GM21576 (cell line): ENCODE measurements around the gene ATG13.

Experiments used
- ATAC-seq: cut with Tn5 transposase; IDR thresholded peaks from one replicate; pipeline ENCODE4 v1.9.1; 2021; ENCODE audit warnings: mild to moderate bottlenecking, moderate library complexity; ENCODE audit not compliant: unreplicated experiment

ATG13 gene

DNA sequence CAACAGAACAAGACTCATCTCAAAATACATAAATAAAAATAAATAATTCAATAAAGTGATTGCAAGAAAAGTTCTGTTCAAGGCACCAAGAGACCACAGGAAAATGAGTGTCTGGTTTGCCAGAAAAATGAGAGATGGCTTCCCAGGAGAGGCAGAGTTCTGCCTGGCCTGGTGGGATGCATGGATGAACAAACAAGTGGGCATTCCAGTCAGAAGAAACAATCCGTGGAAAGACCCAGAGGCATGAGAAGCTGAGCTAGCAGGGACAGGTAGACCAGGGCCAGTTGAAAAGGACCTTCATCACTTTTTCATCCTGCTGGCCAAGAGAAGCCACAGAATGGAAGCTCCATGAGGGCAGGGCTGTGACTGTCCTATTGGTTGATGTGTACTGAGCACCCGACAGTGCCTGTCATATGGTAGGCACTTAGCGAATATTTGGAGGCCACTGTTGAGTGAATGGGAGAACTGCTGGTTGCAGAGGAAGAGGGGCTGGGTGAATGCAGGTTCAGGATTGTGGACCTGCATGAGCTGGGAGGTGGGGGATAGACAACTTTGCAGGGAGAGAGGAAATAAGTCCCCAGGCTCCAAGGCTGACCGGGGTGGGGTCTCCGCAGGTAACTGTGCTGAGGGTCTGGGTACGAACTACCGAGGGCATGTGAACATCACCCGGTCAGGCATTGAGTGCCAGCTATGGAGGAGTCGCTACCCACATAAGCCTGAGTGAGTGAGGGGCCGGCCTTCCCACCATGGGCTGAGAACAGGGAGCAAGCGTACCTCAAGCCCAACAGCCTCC, 105.4 kb downstream of the ATG13 start:
- ATAC-seq = no peak

- ATAC-seq = no peak
Observed at GRCh38 chr11:46723359-46723680, 106.0 kb downstream of the ATG13 start.

DNA sequence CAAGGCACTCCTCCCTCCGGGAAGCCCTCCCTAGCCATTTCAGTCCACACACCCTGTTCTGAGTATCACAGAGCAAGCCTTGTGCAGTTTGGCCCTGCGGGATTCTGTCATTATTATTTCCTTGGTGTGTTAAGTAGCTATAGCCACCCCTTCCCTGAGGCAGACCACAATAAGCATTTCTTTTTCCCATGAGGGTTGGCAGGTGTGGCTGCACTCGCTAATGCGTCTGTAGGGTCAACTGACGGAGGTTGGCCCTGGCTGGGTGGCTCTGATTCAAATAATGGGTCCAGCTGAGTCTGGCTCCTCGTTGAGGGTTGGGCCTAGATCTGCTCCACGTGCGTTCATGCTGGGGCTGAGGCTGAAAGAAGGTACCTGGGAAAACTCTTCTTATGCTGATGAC, 106.7 kb downstream of the ATG13 start:
- no peak for ATAC-seq
